Superior temporal gyrus (tissue), 1 donor: Measurements from ENCODE around the gene GPX2.
A peak's percentile ranks its signal among the peaks of the same experiment; 100 is the strongest.

ENCODE experiments used
- DNase-seq: peaks from one replicate; pipeline ENCODE4 v3.0.0-alpha.2; 2016; ENCODE audit errors: extremely low spot score

GPX2 gene

GRCh38 chr14:64942531-64943111, at the start of gene GPX2:
Gene GPX2 (minus strand): TSS chr14:64942745. CDS start chr14:64942726, 19 bp downstream.
- DNase-seq, result no peak

GRCh38 chr14:64990939-64991338, 48.4 kb upstream of the GPX2 start:
- no peak for DNase-seq

GRCh38 chr14:64990296-64990695, 47.8 kb upstream of the GPX2 start:
- DNase-seq, result no peak

- DNase-seq, result no peak
Measured at GRCh38 chr14:64987438-64987767, 44.9 kb upstream of the GPX2 start.

GRCh38 chr14:64986648-64987437, 44.3 kb upstream of the GPX2 start, which contains the start of gene FNTB:
Gene FNTB (plus strand): TSS chr14:64986895. CDS start chr14:64986954, 59 bp downstream.
- peak; percentile 99 for DNase-seq

GRCh38 chr14:64983439-64984310, 41.1 kb upstream of the GPX2 start:
- peak; percentile 84 for DNase-seq

GRCh38 chr14:64979336-64980074, 37.0 kb upstream of the GPX2 start:
- DNase-seq, result no peak

GRCh38 chr14:64974563-64974962, 32.0 kb upstream of the GPX2 start:
- DNase-seq, result no peak

GRCh38 chr14:64973826-64974225, 31.3 kb upstream of the GPX2 start:
- no peak for DNase-seq

- DNase-seq, result no peak
Measured at GRCh38 chr14:64973026-64973442, 30.5 kb upstream of the GPX2 start.

GRCh38 chr14:64971943-64972791, 29.6 kb upstream of the GPX2 start, which contains the start of gene RAB15:
Gene RAB15 (minus strand): TSS chr14:64972336. CDS start chr14:64972076, 260 bp downstream.
- DNase-seq, result no peak

GRCh38 chr14:64971491-64971942, 29.0 kb upstream of the GPX2 start:
- DNase-seq, result no peak

GRCh38 chr14:64970776-64971477, 28.4 kb upstream of the GPX2 start:
- no peak for DNase-seq

- DNase-seq, result no peak
Measured at GRCh38 chr14:64970041-64970440, 27.5 kb upstream of the GPX2 start.

- no peak for DNase-seq
Measured at GRCh38 chr14:64968651-64969050, 26.1 kb upstream of the GPX2 start.

GRCh38 chr14:64968167-64968566, 25.6 kb upstream of the GPX2 start:
- DNase-seq, result peak; percentile 51

- no peak for DNase-seq
Measured at GRCh38 chr14:64966976-64967375, 24.4 kb upstream of the GPX2 start.

GRCh38 chr14:64965356-64966000, 22.9 kb upstream of the GPX2 start:
- no peak for DNase-seq

- no peak for DNase-seq
Measured at GRCh38 chr14:64963611-64964010, 21.1 kb upstream of the GPX2 start.
